Gastroesophageal sphincter (tissue), 4 donors: ENCODE data around the gene INHA. TPM values are rescaled to one million over a fixed set of nuclear protein-coding genes. Genes with fewer than 3 reads are reported as not detected.

ENCODE experiments used
- ATAC-seq: fragments of 150-250 bp; one replicate; pipeline ENCODE4 v1.9.1; 2016; ENCODE audit warnings: mild to moderate bottlenecking, moderate library complexity
- H3K27ac ChIP-seq, 4 donors: fragments of 200-600 bp; sonication (generic) in 3 of 4; 1 replicate in 3 of 4; 2 replicates in 1 of 4; pipeline ENCODE4 v1.5.1; 2016 to 2019
- H3K27me3 ChIP-seq: fragments of 200-600 bp; sonication (generic); one replicate; pipeline ENCODE4 v1.5.1; 2019
- H3K36me3 ChIP-seq, 2 donors: fragments of 200-600 bp; sonication (generic); one replicate each; pipeline ENCODE4 v1.5.1; 2019; ENCODE audit warnings: control low read depth in 1 of 2
- H3K4me1 ChIP-seq, 3 donors: fragments of 200-600 bp; sonication (generic); 1 replicate in 2 of 3; 2 replicates in 1 of 3; pipeline ENCODE4 v1.5.1; 2016 to 2019; ENCODE audit warnings: control low read depth in 2 of 3
- H3K4me3 ChIP-seq, 2 donors: fragments of 200-600 bp; sonication (generic); one replicate each; pipeline ENCODE4 v1.5.1; 2019; ENCODE audit warnings: mild to moderate bottlenecking in 1 of 2, moderate library complexity in 1 of 2
- H3K9me3 ChIP-seq, 3 donors: fragments of 200-600 bp; sonication (generic); one replicate each; pipeline ENCODE4 v1.5.1; 2017 to 2019; ENCODE audit warnings: control low read depth in 2 of 3
- CTCF ChIP-seq, 4 experiments: fragments of 200-600 bp in 2 of 4; fragments of 450-650 bp in 2 of 4; sonication (generic) in 1 of 4; IDR thresholded peaks; one replicate each; pipeline ENCODE4 v1.5.1; 2017 to 2019; ENCODE audit warnings: antibody characterized with exemption in 4 of 4, mild to moderate bottlenecking in 2 of 4, moderate library complexity in 2 of 4
- EP300 ChIP-seq: sonication (generic); formaldehyde crosslinking; IDR thresholded peaks from one replicate; pipeline ENCODE4 v1.6.1; 2017; ENCODE audit warnings: antibody characterized with exemption, mild to moderate bottlenecking
- POLR2A ChIP-seq, 2 donors: fragments of 450-650 bp; IDR thresholded peaks; one replicate each; pipeline ENCODE4 v1.6.1; 2017; ENCODE audit warnings: antibody characterized with exemption in 2 of 2, mild to moderate bottlenecking in 2 of 2, moderate library complexity in 1 of 2
- POLR2AphosphoS5 ChIP-seq: sonication (generic); formaldehyde crosslinking; IDR thresholded peaks from one replicate; pipeline ENCODE4 v1.6.1; 2017; ENCODE audit warnings: antibody characterized with exemption
- WGBS, 2 donors: methylation state at CpG; one replicate each; pipeline ENCODE4 v1.1.5; 2018; ENCODE audit warnings: low coverage in 1 of 2; 5-methylcytosine and 5-hydroxymethylcytosine counted together
- total RNA-seq, 4 donors: library from RNA; depleted of rRNA; stranded (reverse); fragments of >200 nt; gene quantifications; one replicate each; pipeline ENCODE4 v1.1.0, GENCODE V29; 2016

Gene INHA, protein sequence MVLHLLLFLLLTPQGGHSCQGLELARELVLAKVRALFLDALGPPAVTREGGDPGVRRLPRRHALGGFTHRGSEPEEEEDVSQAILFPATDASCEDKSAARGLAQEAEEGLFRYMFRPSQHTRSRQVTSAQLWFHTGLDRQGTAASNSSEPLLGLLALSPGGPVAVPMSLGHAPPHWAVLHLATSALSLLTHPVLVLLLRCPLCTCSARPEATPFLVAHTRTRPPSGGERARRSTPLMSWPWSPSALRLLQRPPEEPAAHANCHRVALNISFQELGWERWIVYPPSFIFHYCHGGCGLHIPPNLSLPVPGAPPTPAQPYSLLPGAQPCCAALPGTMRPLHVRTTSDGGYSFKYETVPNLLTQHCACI
- total RNA-seq = 1 to 10 TPM in 2 of 4 donors, not detected in 2; 1.8 to 4.4 TPM

DNA sequence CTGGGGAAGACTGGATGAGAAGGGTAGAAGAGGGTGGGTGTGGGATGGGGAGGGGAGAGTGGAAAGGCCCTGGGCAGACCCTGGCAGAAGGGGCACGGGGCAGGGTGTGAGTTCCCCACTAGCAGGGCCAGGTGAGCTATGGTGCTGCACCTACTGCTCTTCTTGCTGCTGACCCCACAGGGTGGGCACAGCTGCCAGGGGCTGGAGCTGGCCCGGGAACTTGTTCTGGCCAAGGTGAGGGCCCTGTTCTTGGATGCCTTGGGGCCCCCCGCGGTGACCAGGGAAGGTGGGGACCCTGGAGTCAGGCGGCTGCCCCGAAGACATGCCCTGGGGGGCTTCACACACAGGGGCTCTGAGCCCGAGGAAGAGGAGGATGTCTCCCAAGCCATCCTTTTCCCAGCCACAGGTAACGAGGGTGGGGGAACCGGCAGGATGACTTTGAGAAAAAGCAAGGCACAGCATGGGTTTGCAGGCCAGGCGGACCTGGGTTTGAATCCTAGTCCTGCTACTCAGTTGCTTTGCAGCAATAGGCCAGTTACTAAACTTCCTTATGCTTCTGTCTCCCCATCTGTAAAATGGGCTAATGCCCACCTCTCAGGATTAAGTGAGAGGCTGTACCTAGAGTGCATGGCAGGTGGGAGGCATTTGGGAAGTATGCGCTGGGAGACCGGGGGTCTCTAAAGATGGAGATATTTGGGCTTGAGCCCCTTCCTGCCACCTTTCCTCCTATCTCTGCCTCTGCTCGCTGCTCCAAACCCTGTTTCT lies at the start of gene INHA:
INHA (plus strand) TSS at position 74 of the 765 bp plus-strand sequence; CDS start at position 139, 65 bp downstream.
- peak within 1 kb of the TSS; percentile 39 to 86 for H3K4me3 ChIP-seq
- no peaks in the 10 kb centered on the region for H3K9me3 ChIP-seq
- WGBS, 2 donors = 77 to 78% methylated on average over 2 to 7 of the region's 13 CpGs
- peak within 1 kb of the TSS; percentile 10 to 91 (median 88) for H3K27ac ChIP-seq
- TF ChIP-seq CTCF (IDR thresholded peaks at IDR 0.05) (no peak), EP300 (no peak), POLR2A (IDR thresholded peaks at IDR 0.05) (no peak), POLR2AphosphoS5 (no peak)
- peaks cover 0 to 8% of the 10 kb centered on the region in 2 donors for H3K36me3 ChIP-seq
- peaks cover 30% of the 10 kb centered on the region for H3K27me3 ChIP-seq
- peaks cover 0 to 22% (median 0%) of the 10 kb centered on the region in 3 donors for H3K4me1 ChIP-seq
- ATAC-seq = no peak

DNA sequence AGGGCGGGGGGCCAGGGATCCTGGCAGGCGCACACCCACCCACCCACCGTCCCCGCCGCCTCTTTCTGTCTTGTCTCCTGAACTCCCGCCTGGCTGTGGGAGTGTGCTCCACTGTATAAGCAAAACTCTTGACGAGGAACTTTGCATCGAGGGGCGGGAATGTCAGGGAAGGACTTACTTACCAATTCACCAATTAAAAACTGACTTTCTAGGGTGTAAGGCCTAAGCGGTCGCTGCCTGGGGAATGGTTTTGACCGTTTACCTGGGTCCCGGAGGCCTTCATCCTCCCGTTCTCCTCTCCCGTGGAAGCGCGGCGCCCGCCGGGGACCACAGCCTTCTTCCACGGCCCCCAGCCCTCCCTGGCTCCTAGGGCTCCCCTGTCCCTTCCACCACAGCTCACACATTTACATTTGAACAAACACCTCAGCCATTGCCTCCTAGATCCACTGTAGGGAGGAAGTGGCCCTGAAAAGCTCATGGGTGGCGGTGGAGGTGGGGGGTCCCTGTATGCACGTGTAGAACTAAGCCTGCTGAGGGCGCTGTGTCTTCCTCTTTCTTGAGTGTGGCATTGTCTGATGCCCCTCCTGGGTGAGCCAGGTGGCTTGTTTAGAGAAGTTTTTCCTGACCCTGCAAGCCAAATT lies 49.0 kb upstream of the INHA start:
- WGBS, 2 donors = 27 to 32% methylated on average over 3 to 10 of the region's 24 CpGs

GRCh38 chr2:219524817-219525216 lies 47.3 kb upstream of the INHA start:
- peaks cover 61% of the 10 kb centered on the region for H3K27me3 ChIP-seq

More for the DNA sequence above, 49.0 kb upstream of the INHA start:
- Histone ChIP-seq H3K27ac (peak overlapping the region; percentile 5 to 90 (median 82)), H3K4me3 (peak overlapping the region; percentile 1 to 48), H3K9me3 (no peaks in the 10 kb centered on the region), H3K27me3 (peaks cover 47% of the 10 kb centered on the region), H3K4me1 (peaks cover 0 to 31% (median 27%) of the 10 kb centered on the region in 3 donors), H3K36me3 (no peaks in the 10 kb centered on the region)
- no peak for ATAC-seq
- TF ChIP-seq POLR2AphosphoS5 (no peak), EP300 (no peak), POLR2A (IDR thresholded peaks at IDR 0.05) (no peak), CTCF (IDR thresholded peaks at IDR 0.05) (no peak)

GRCh38 chr2:219525533-219526232 lies 46.4 kb upstream of the INHA start:
- Histone ChIP-seq H3K4me3 (no peak overlapping the region), H3K9me3 (no peaks in the 10 kb centered on the region), H3K36me3 (no peaks in the 10 kb centered on the region), H3K27ac (no peak overlapping the region), H3K4me1 (peaks cover 0 to 40% (median 34%) of the 10 kb centered on the region in 3 donors), H3K27me3 (peaks cover 63% of the 10 kb centered on the region)
- no peak for TF ChIP-seq POLR2A (IDR thresholded peaks at IDR 0.05)
- no peak for TF ChIP-seq POLR2AphosphoS5
- no peak for TF ChIP-seq CTCF (IDR thresholded peaks at IDR 0.05)
- TF ChIP-seq EP300 = no peak
- WGBS, 2 donors = 67 to 86% methylated on average over 2 to 4 of the region's 9 CpGs
- ATAC-seq = no peak

More at GRCh38 chr2:219524817-219525216, 47.3 kb upstream of the INHA start:
- Histone ChIP-seq H3K27ac (no peak overlapping the region), H3K4me3 (no peak overlapping the region), H3K4me1 (peaks cover 0 to 34% (median 29%) of the 10 kb centered on the region in 3 donors), H3K9me3 (no peaks in the 10 kb centered on the region), H3K36me3 (no peaks in the 10 kb centered on the region)
- 80 to 100% methylated on average over 1 of the region's 2 CpGs for WGBS, 2 donors
- TF ChIP-seq CTCF (IDR thresholded peaks at IDR 0.05) (no peak), POLR2A (IDR thresholded peaks at IDR 0.05) (no peak), POLR2AphosphoS5 (no peak), EP300 (no peak)
- no peak for ATAC-seq
